Measurements from ENCODE around the gene MTUS2. TPM values are rescaled to one million over a fixed set of nuclear protein-coding genes. Genes with fewer than 3 reads are reported as not detected.

Gene MTUS2
- total and polyA plus RNA-seq, 2 of the 8 experiments (the other 6 are each of a cell fraction or from before 2014, with no cell fraction given), result 0.18 to 0.80 TPM

- TF ChIP-seq CTCF (IDR thresholded peaks at IDR 0.05; ENCODE audit: control extremely low read depth in 1 of 3, insufficient read depth in 1 of 3, low read depth in 1 of 3, low read length in 3 of 3) (no peak), TBP (IDR thresholded peaks at IDR 0.05; ENCODE audit: low read depth, low read length) (no peak), HDAC2 (IDR thresholded peaks at IDR 0.05; ENCODE audit: borderline replicate concordance in 1 of 2, low read depth in 2 of 2, low read length in 2 of 2) (no peak), TAF7 (optimal IDR thresholded peaks at IDR 0.05; ENCODE audit: borderline replicate concordance, low read depth, low read length) (no peak), JUND (IDR thresholded peaks at IDR 0.05; ENCODE audit: low read length) (no peak), JUN (IDR thresholded peaks at IDR 0.05; ENCODE audit: low read depth, low read length) (no peak)
These were observed 727.0 kb downstream of the MTUS2 start (continued) for GRCh38 chr13:29547153-29547552.
